WERI-Rb-1 (cell line): ENCODE data around the gene PBX3.

Source experiments
- DNase-seq: peaks from one replicate; pipeline ENCODE4 v3.0.0-alpha.2; 2020
- H3K27ac ChIP-seq: fragments of 250-450 bp; sonication (Bioruptor Pico); 2 replicates; pipeline ENCODE4 v1.5.1; 2020; ENCODE audit warnings: mild to moderate bottlenecking, moderate library complexity
- H3K27me3 ChIP-seq: fragments of 250-450 bp; sonication (Bioruptor Pico); 2 replicates; pipeline ENCODE4 v1.5.1; 2021; ENCODE audit warnings: mild to moderate bottlenecking, low read depth, moderate library complexity; ENCODE audit not compliant: insufficient read depth, severe bottlenecking
- H3K36me3 ChIP-seq: fragments of 250-450 bp; sonication (Bioruptor Pico); 2 replicates; pipeline ENCODE4 v1.5.1; 2020; ENCODE audit warnings: mild to moderate bottlenecking, moderate library complexity
- H3K4me3 ChIP-seq: 2 replicates; pipeline ENCODE4 v1.5.1; 2011; ENCODE audit warnings: low read depth, mild to moderate bottlenecking, control low read depth, low read length
- H3K9me3 ChIP-seq: fragments of 250-450 bp; sonication (Bioruptor Pico); 2 replicates; pipeline ENCODE4 v1.5.1; 2021; ENCODE audit warnings: mild to moderate bottlenecking, moderate library complexity; ENCODE audit not compliant: severe bottlenecking
- CTCF ChIP-seq: IDR thresholded peaks from 2 replicates; pipeline ENCODE4 v1.5.1; 2011; ENCODE audit warnings: low read depth, mild to moderate bottlenecking, control low read depth, inconsistent platforms, low read length

Gene PBX3

GRCh38 chr9:125896964-125897363 is 149.8 kb downstream of the PBX3 start:
- H3K27ac ChIP-seq = no peak overlapping the region

GRCh38 chr9:125897481-125897880 is 150.3 kb downstream of the PBX3 start:
- Histone ChIP-seq H3K36me3 (no peaks in the 10 kb centered on the region), H3K27me3 (no peaks in the 10 kb centered on the region), H3K4me3 (no peak overlapping the region), H3K27ac (no peak overlapping the region), H3K9me3 (no peaks in the 10 kb centered on the region)
- DNase-seq = no peak
- TF ChIP-seq CTCF = no peak

More at GRCh38 chr9:125896964-125897363, 149.8 kb downstream of the PBX3 start:
- no peak for TF ChIP-seq CTCF
- Histone ChIP-seq H3K36me3 (no peaks in the 10 kb centered on the region), H3K9me3 (no peaks in the 10 kb centered on the region), H3K27me3 (no peaks in the 10 kb centered on the region), H3K4me3 (no peak overlapping the region)
- DNase-seq = no peak

DNA sequence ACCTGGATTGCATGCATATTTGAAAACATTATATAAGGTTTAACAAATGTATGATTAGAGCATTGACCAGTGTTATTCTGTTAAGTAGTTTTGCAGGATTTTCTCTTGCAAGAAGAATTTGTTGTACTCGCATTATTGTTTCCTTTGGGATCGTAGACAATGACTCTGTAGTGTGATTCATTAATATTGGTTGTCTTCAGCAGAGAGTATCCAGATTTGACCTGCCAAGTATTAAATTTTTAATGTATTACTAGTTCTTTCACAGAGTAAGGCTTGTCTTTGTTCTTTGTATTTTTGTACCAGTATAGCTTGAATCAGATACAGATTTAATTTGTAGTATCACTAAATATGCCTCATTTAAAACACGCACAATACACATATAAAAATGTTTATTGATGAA is 155.0 kb downstream of the PBX3 start:
- no peak for TF ChIP-seq CTCF
- H3K27me3 ChIP-seq = no peaks in the 10 kb centered on the region

DNA sequence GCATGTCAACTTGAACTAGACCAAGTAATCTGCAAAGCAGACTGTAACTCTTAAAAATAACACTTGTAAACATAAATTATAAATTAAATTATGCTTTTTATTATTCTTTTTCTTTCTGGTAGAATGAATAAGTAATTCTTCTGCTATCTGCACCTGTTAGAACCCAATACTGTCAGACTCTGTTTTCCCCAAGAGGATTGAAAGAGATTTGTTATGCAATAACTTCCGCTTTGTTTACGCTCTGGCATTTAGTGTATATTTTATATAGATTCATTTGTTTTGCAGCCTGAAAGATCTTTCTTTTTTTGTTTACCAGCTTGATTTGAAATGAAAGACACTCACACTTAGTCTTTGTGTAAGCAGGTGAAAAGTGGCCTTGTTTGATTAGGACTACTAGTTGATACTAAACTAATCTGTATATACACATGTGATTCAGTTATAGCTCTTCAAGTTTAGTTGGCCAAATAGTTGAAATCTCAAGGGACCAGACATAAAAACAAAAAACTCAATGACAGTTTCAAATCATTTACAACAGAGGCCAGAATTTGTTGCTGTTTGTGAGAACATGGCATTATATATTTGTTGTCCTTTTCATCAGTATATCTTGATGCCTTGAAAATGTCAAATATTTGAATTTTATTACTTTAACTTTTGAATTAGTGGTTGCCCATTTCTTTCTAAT is 155.8 kb downstream of the PBX3 start:
- H3K27ac ChIP-seq = no peak overlapping the region
- no peak for DNase-seq
- TF ChIP-seq CTCF = no peak

More for the DNA sequence above, 155.0 kb downstream of the PBX3 start:
- Histone ChIP-seq H3K9me3 (no peaks in the 10 kb centered on the region), H3K36me3 (no peaks in the 10 kb centered on the region), H3K4me3 (no peak overlapping the region), H3K27ac (no peak overlapping the region)
- DNase-seq = no peak

GRCh38 chr9:125904155-125904851 is 157.1 kb downstream of the PBX3 start:
- no peaks in the 10 kb centered on the region for H3K27me3 ChIP-seq
- no peak for DNase-seq
- H3K27ac ChIP-seq = no peak overlapping the region

More for the DNA sequence above, 155.8 kb downstream of the PBX3 start:
- no peaks in the 10 kb centered on the region for H3K36me3 ChIP-seq
- no peak overlapping the region for H3K4me3 ChIP-seq
- H3K9me3 ChIP-seq = no peaks in the 10 kb centered on the region
- H3K27me3 ChIP-seq = no peaks in the 10 kb centered on the region

More at GRCh38 chr9:125904155-125904851, 157.1 kb downstream of the PBX3 start:
- TF ChIP-seq CTCF = no peak
- Histone ChIP-seq H3K9me3 (no peaks in the 10 kb centered on the region), H3K36me3 (no peaks in the 10 kb centered on the region), H3K4me3 (no peak overlapping the region)
